ENCODE results near the gene WNT3. TPM values are rescaled to one million over a fixed set of nuclear protein-coding genes. Genes with fewer than 3 reads are reported as not detected.

WNT3 gene
- polyA plus RNA-seq, 2 of the 4 experiments (the other 2 are of a cell fraction) = 8.3 to 10.8 TPM

DNA sequence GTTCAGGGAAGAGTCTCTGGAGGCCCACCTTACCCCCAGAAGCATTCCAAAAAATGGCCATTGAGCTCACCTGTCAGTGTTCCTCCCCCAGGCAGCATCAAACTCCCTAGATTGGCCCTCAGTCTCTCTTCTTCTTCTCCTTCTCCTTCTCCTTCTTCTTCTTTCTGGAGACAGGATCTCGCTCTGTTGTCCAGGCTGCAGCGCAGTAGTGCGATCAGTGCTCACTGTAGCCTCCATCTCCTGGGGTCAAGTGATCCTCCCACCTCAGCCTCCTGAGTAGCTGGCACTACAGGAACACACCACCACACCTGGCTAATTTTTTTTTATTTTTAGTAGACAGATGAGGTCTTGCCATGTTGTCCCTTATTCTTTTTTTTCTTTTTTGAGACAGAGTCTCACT is 16.4 kb upstream of the WNT3 start:
- ChIA-PET POLR2A (interaction anchor here (0.7 kb wide), 1 partner anchor 64 kb away, joined by 3 read pairs; no protein-coding TSS in a partner anchor), CTCF (interaction anchor here (0.5 to 10.9 kb wide), 26 partner anchors 11 to 261 kb away, joined by 3 to 138 read pairs (median 11); no protein-coding TSS in a partner anchor)
- 87% methylated on average over 3 of the region's 3 CpGs for WGBS (ENCODE audit: missing lambda C conversion rate)
- no peak for DNase-seq (ENCODE audit: low read depth in 1 of 2, low spot score in 1 of 2)
- no peak for FAIRE-seq
- no peak overlapping the region for H3K27ac ChIP-seq
- ATAC-seq = no peak
- H3K4me1 ChIP-seq = no peaks in the 10 kb centered on the region
- TF ChIP-seq, protein P1, sequence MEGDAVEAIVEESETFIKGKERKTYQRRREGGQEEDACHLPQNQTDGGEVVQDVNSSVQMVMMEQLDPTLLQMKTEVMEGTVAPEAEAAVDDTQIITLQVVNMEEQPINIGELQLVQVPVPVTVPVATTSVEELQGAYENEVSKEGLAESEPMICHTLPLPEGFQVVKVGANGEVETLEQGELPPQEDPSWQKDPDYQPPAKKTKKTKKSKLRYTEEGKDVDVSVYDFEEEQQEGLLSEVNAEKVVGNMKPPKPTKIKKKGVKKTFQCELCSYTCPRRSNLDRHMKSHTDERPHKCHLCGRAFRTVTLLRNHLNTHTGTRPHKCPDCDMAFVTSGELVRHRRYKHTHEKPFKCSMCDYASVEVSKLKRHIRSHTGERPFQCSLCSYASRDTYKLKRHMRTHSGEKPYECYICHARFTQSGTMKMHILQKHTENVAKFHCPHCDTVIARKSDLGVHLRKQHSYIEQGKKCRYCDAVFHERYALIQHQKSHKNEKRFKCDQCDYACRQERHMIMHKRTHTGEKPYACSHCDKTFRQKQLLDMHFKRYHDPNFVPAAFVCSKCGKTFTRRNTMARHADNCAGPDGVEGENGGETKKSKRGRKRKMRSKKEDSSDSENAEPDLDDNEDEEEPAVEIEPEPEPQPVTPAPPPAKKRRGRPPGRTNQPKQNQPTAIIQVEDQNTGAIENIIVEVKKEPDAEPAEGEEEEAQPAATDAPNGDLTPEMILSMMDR (IDR thresholded peaks at IDR 0.05) = no peak
- TF ChIP-seq ESRRA (IDR thresholded peaks at IDR 0.05; ENCODE audit: borderline replicate concordance, low read length) = no peak
- no peak for TF ChIP-seq KDM1A (IDR thresholded peaks at IDR 0.05; ENCODE audit: low read depth)
- TF ChIP-seq TFCP2L1 (CRISPR knock-in tag; IDR thresholded peaks at IDR 0.05) = no peak
- TF ChIP-seq, protein P2, sequence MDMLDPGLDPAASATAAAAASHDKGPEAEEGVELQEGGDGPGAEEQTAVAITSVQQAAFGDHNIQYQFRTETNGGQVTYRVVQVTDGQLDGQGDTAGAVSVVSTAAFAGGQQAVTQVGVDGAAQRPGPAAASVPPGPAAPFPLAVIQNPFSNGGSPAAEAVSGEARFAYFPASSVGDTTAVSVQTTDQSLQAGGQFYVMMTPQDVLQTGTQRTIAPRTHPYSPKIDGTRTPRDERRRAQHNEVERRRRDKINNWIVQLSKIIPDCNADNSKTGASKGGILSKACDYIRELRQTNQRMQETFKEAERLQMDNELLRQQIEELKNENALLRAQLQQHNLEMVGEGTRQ (IDR thresholded peaks at IDR 0.05) = no peak
- TF ChIP-seq RAD21 (conservative IDR thresholded peaks at IDR 0.05 in 1 of 2, IDR thresholded peaks at IDR 0.05 in 1 of 2) = no peak
- TF ChIP-seq HOXB5 (CRISPR knock-in tag; IDR thresholded peaks at IDR 0.05) = no peak
- no peak for TF ChIP-seq CEBPB (IDR thresholded peaks at IDR 0.05)
- TF ChIP-seq, protein P3, sequence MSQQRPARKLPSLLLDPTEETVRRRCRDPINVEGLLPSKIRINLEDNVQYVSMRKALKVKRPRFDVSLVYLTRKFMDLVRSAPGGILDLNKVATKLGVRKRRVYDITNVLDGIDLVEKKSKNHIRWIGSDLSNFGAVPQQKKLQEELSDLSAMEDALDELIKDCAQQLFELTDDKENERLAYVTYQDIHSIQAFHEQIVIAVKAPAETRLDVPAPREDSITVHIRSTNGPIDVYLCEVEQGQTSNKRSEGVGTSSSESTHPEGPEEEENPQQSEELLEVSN (IDR thresholded peaks at IDR 0.05; ENCODE audit: borderline replicate concordance, low read depth) = no peak
- no peak for TF ChIP-seq TP53 (CRISPR knock-in tag; IDR thresholded peaks at IDR 0.05)
- no peak for TF ChIP-seq FOSB (CRISPR knock-in tag; IDR thresholded peaks at IDR 0.05)
- no peak for TF ChIP-seq ZFP36 (IDR thresholded peaks at IDR 0.05; ENCODE audit: borderline replicate concordance, partially characterized antibody)
- TF ChIP-seq, protein P4, sequence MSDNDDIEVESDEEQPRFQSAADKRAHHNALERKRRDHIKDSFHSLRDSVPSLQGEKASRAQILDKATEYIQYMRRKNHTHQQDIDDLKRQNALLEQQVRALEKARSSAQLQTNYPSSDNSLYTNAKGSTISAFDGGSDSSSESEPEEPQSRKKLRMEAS (IDR thresholded peaks at IDR 0.05) = no peak
- no peaks in the 10 kb centered on the region for H3K9me3 ChIP-seq
- H3K4me2 ChIP-seq = no peak overlapping the region
- no peak overlapping the region for H3K4me3 ChIP-seq

DNA sequence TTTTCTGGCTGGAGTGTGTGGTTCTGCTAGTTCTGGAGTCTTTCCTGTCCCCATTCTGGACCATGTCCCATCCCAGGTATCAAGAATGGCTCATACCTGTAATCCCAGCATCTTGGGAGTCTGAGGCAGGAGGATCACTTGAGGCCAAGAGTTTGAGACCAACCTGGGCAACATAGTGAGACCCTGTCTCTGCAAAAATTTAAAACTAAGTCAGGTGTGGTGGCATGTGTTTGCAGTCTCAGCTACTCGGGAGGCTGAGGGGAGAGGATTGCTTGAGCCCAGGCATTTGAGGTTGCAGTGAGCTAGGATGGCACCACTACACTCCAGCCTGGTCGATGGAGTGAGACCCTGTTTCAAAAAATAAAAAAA is 15.3 kb upstream of the WNT3 start:
- no peak for FAIRE-seq
- Histone ChIP-seq H3K4me2 (no peak overlapping the region), H3K27ac (no peak overlapping the region), H3K4me1 (no peaks in the 10 kb centered on the region), H3K4me3 (no peak overlapping the region), H3K9me3 (no peaks in the 10 kb centered on the region)
- TF ChIP-seq, protein P5, sequence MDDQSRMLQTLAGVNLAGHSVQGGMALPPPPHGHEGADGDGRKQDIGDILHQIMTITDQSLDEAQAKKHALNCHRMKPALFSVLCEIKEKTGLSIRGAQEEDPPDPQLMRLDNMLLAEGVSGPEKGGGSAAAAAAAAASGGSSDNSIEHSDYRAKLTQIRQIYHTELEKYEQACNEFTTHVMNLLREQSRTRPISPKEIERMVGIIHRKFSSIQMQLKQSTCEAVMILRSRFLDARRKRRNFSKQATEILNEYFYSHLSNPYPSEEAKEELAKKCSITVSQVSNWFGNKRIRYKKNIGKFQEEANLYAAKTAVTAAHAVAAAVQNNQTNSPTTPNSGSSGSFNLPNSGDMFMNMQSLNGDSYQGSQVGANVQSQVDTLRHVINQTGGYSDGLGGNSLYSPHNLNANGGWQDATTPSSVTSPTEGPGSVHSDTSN (IDR thresholded peaks at IDR 0.05) = no peak
- TF ChIP-seq, protein P4 (IDR thresholded peaks at IDR 0.05) = no peak
- TF ChIP-seq JUNB (IDR thresholded peaks at IDR 0.05) (no peak), SREBF2 (IDR thresholded peaks at IDR 0.05) (no peak), CEBPB (IDR thresholded peaks at IDR 0.05) (no peak), NR3C1 (IDR thresholded peaks at IDR 0.05) (no peak), RNF2 (IDR thresholded peaks at IDR 0.05; ENCODE audit: borderline replicate concordance, low read depth) (no peak), FOXS1 (CRISPR knock-in tag; IDR thresholded peaks at IDR 0.05) (no peak), BHLHE40 (IDR thresholded peaks at IDR 0.05; ENCODE audit: low read depth, low read length) (no peak), HEYL (CRISPR knock-in tag; IDR thresholded peaks at IDR 0.05) (no peak), CHD2 (IDR thresholded peaks at IDR 0.05; ENCODE audit: low read length, partially characterized antibody) (no peak), RAD21 (conservative IDR thresholded peaks at IDR 0.05 in 1 of 2, IDR thresholded peaks at IDR 0.05 in 1 of 2) (no peak)
- TF ChIP-seq, protein P3 (IDR thresholded peaks at IDR 0.05; ENCODE audit: borderline replicate concordance, low read depth) = no peak
- TF ChIP-seq, protein P6, sequence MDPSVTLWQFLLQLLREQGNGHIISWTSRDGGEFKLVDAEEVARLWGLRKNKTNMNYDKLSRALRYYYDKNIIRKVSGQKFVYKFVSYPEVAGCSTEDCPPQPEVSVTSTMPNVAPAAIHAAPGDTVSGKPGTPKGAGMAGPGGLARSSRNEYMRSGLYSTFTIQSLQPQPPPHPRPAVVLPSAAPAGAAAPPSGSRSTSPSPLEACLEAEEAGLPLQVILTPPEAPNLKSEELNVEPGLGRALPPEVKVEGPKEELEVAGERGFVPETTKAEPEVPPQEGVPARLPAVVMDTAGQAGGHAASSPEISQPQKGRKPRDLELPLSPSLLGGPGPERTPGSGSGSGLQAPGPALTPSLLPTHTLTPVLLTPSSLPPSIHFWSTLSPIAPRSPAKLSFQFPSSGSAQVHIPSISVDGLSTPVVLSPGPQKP (IDR thresholded peaks at IDR 0.05; ENCODE audit: low read depth, low read length) = no peak
- CTCF ChIA-PET = interaction anchor here (0.9 to 10.9 kb wide), 11 partner anchors 9 to 107 kb away, joined by 3 to 138 read pairs (median 22); no protein-coding TSS in a partner anchor
- DNase-seq (ENCODE audit: low read depth in 1 of 2, low spot score in 1 of 2) = no peak
- ATAC-seq = no peak
- 46% methylated on average over 2 of the region's 2 CpGs for WGBS (ENCODE audit: missing lambda C conversion rate)
- POLR2A ChIA-PET = interaction anchor here (0.6 kb wide), 1 partner anchor 327 kb away, joined by 8 read pairs; no protein-coding TSS in a partner anchor

All from A549 (cell line).